Psoas muscle (tissue), 8 donors: ENCODE results near the gene INVS. TPM values are rescaled to one million over a fixed set of nuclear protein-coding genes. Genes with fewer than 3 reads are reported as not detected.
"Not testable (repeated sequence)": the region's sequence is repeated elsewhere in the genome, so short reads cannot be mapped to it uniquely, and the experiment has no call there.

Experiments
- ATAC-seq, 4 donors: fragments of 200-7000 bp; cut with Tn5 transposase; one replicate each; pipeline ENCODE4 v1.9.1; 2020; ENCODE audit warnings: moderate library complexity in 3 of 4, mild to moderate bottlenecking in 2 of 4
- DNase-seq, 2 donors: peaks; one replicate each; pipeline ENCODE4 v3.0.0-alpha.2; 2020
- H3K27ac ChIP-seq: fragments of 200-600 bp; one replicate; pipeline ENCODE4 v1.8.0; 2022
- H3K27me3 ChIP-seq, 3 donors: fragments of 200-600 bp in 1 of 3; one replicate each; pipeline versions ENCODE4 v1.6.1 to v1.8.0; 2013 to 2022; ENCODE audit warnings: low read length in 2 of 3, mild to moderate bottlenecking in 2 of 3, moderate library complexity in 1 of 3; ENCODE audit not compliant: insufficient read depth in 3 of 3
- H3K36me3 ChIP-seq, 2 donors: fragments of 200-600 bp in 1 of 2; one replicate each; pipeline versions ENCODE4 v1.6.1 to v1.8.0; 2013 to 2022; ENCODE audit warnings: low read depth in 1 of 2, mild to moderate bottlenecking in 1 of 2, moderate library complexity in 1 of 2; ENCODE audit not compliant: insufficient read depth in 1 of 2
- H3K4me1 ChIP-seq: fragments of 200-600 bp; one replicate; pipeline ENCODE4 v1.8.0; 2022
- H3K4me3 ChIP-seq: fragments of 200-600 bp; one replicate; pipeline ENCODE4 v1.8.0; 2022; ENCODE audit warnings: mild to moderate bottlenecking
- H3K9me3 ChIP-seq: fragments of 200-600 bp; one replicate; pipeline ENCODE4 v1.8.0; 2022
- WGBS, 3 donors: extraction: QIAGEN DNeasy Blood & Tissue Kit; methylation state at CpG; one replicate each; pipeline versions ENCODE4 v1.1.6 to v1.1.7; 2013; 5-methylcytosine and 5-hydroxymethylcytosine counted together
- intact Hi-C, 2 donors: fragments of 100-400 bp; cut with DNase I; formaldehyde crosslinking; loops; one replicate each; pipeline versions ENCODE4 v1.11.0 to v1.14.2; 2022
- polyA plus RNA-seq, 3 donors: library from polyadenylated mRNA; stranded (reverse); fragments of 200-250 nt; gene quantifications; one replicate each; pipeline ENCODE4 v1.2.3, GENCODE V29; 2013
- total RNA-seq, 4 donors: library from RNA; stranded (reverse); fragmentation: NEBNext Ultra II Directional in 2 of 4; extraction: Animal tissue kit (Norgen Biotek cat#: 25700) in 2 of 4; gene quantifications; one replicate each; pipeline versions ENCODE4 v1.2.1 to v1.2.4, GENCODE V29; 2021 to 2023
- TF ChIP-seq, protein P1 (sequence below): fragments of 200-600 bp; IDR thresholded peaks from one replicate; pipeline ENCODE4 v1.8.0; 2022; ENCODE audit warnings: antibody characterized with exemption
- donor health status: healthy with polysubstance abuse.
- donor health status: DM: no; HTN: no; CAD: no; lungs with moderate emphysema.
- donor health status: Bipolar disorder and iron deficiency.
- donor health status: healthy.
- donor health status: DM: yes; HTN: yes; CAD: no.
- donor health status: DM: no; HTN: no; CAD: no.
- donor health status: DM: no; HTN: no; CAD: no.
- donor health status: DM: yes; HTN: yes; CAD: no.

INVS gene
- total and polyA plus RNA-seq, 7 donors, result 1.6 to 7.3 (median 5.7) TPM

DNA sequence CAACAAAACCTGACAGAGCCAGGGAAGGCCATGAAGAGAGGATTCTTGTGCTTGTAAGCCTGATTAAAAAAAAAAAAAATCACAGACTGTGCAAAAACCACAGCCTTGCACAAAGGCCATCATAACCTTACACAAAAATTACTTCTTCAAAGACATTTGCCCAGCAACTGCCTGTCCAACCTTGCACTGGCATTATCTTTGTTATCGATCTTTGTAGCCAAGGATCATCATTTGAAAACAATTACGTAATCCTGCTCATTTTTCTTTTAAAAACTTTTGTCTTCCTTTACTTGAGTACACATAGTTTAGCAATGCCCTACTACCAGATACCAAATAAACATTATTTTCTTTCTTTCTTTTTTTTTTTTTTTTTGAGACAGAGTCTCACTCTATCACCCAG lies 128.6 kb downstream of the INVS start:
- H3K9me3 ChIP-seq, result peaks cover 10% of the 10 kb centered on the region
- H3K27ac ChIP-seq, result no peak overlapping the region
- ATAC-seq, result no peak
- H3K4me1 ChIP-seq, result no peaks in the 10 kb centered on the region
- H3K27me3 ChIP-seq, result no peaks in the 10 kb centered on the region
- intact Hi-C loops, result no loop called here
- no peak overlapping the region for H3K4me3 ChIP-seq
- WGBS, 3 donors, result 94 to 98% (median 95%) methylated on average over 2 of the region's 2 CpGs
- TF ChIP-seq, protein P1, sequence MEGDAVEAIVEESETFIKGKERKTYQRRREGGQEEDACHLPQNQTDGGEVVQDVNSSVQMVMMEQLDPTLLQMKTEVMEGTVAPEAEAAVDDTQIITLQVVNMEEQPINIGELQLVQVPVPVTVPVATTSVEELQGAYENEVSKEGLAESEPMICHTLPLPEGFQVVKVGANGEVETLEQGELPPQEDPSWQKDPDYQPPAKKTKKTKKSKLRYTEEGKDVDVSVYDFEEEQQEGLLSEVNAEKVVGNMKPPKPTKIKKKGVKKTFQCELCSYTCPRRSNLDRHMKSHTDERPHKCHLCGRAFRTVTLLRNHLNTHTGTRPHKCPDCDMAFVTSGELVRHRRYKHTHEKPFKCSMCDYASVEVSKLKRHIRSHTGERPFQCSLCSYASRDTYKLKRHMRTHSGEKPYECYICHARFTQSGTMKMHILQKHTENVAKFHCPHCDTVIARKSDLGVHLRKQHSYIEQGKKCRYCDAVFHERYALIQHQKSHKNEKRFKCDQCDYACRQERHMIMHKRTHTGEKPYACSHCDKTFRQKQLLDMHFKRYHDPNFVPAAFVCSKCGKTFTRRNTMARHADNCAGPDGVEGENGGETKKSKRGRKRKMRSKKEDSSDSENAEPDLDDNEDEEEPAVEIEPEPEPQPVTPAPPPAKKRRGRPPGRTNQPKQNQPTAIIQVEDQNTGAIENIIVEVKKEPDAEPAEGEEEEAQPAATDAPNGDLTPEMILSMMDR, result no peak
- DNase-seq, result no peak
- H3K36me3 ChIP-seq, result peaks cover 0 to 45% of the 10 kb centered on the region in 2 donors

DNA sequence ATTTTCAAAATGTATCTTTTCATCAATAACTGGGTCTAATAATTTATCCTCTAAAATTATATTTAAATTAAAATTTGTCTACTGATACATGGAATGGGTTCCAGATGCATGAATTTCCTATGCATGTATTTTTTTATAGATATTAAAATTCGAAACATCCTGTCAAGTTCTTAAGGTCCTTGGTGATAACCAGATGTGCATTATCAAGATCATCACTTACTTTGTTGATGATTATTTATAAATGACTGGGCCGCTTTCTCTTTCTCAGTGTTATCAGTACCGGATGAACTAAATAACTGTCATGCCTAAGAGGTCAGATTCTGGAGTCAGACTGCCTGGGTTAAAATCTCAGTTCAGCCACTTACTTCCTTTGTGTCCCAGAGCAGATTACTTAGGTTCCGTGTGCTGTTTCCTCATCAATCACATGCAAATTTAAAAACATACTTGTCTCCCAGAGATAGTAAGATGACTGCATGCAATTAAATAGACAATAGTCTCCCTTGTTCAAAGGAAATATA lies 129.4 kb downstream of the INVS start:
- DNase-seq (no peak), ATAC-seq (no peak)
- H3K9me3 ChIP-seq, result peaks cover 13% of the 10 kb centered on the region
- no peak overlapping the region for H3K4me3 ChIP-seq
- TF ChIP-seq, protein P1, result no peak
- peaks cover 0 to 45% of the 10 kb centered on the region in 2 donors for H3K36me3 ChIP-seq
- intact Hi-C loops, result no loop called here
- H3K27ac ChIP-seq, result no peak overlapping the region
- WGBS, 3 donors, result 70 to 83% (median 70%) methylated on average over 4 of the region's 4 CpGs
- H3K4me1 ChIP-seq, result no peaks in the 10 kb centered on the region
- no peaks in the 10 kb centered on the region for H3K27me3 ChIP-seq

DNA sequence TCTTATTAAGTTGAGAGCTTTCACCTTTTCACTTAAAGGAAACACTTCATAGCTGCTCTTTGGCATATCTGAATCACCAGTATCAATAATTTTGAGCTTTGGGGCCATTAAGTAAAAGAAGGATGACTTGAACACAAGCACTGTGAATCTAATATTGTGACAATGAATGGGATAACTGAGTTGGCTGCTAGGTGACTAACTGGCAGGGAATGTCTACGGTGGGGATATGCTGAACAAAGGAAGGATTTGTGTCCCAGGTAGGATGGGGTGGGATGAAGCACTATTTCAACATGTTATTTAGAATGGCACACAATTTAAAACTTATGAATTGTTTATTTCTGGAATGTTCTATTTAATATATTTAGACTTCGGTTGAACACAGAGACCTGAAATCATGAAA lies 130.1 kb downstream of the INVS start:
- Histone ChIP-seq H3K4me1 (no peaks in the 10 kb centered on the region), H3K4me3 (no peak overlapping the region), H3K27ac (no peak overlapping the region), H3K9me3 (peaks cover 13% of the 10 kb centered on the region), H3K36me3 (peaks cover 0 to 45% of the 10 kb centered on the region in 2 donors), H3K27me3 (no peaks in the 10 kb centered on the region)
- TF ChIP-seq, protein P1, result no peak
- WGBS, 3 donors, result 89 to 97% (median 93%) methylated on average over 2 of the region's 2 CpGs
- no peak for DNase-seq
- intact Hi-C loops, result no loop called here
- no peak for ATAC-seq

DNA sequence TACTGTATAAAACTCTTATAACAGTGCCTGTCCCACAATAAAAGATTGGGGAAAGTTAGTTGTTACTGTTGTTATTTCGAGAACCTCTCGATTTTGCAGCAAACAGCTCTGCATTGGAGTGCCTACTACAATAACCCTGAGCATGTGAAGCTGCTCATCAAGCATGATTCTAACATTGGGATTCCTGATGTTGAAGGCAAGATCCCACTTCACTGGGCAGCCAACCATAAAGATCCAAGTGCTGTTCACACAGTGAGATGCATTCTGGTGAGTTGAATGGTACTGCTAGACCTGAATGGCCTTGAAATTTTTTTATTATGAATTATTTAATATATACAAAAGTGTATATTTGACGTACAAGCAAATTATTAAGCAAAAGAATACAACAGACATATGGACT lies 130.5 kb downstream of the INVS start:
- 93 to 99% (median 95%) methylated on average over 3 of the region's 3 CpGs for WGBS, 3 donors

DNA sequence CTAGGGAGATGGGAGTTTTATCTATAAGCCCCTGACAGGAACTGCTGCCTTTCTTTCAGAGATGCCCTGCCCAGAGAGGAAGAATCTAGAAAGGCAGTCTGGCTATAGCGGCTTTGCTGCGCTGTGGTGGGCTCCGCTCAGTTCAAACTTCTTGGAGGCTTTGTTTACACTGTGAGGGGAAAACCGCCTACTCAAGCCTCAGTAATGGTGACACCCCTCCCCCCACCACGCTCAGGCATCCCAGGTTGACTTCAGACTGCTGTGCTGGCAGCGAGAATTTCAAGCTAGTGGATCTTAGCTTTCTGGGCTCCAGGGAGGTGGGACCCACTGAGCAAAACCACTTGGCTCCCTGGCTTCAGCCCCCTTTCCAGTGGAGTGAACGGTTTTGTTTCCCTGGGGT lies 137.9 kb downstream of the INVS start:
- H3K4me3 ChIP-seq, ATAC-seq, H3K4me1 ChIP-seq, H3K27me3 ChIP-seq, DNase-seq, H3K9me3 ChIP-seq, intact Hi-C loops, H3K27ac ChIP-seq: not testable (repeated sequence)
- whole genome bisulfite sequencing, 3 donors, result 94 to 99% (median 95%) methylated on average over 7 of the region's 7 CpGs
- peaks cover 0 to 18% of the 10 kb centered on the region in 2 donors for H3K36me3 ChIP-seq

More for the DNA sequence above, 130.5 kb downstream of the INVS start:
- no peak for DNase-seq
- H3K27me3 ChIP-seq, result no peaks in the 10 kb centered on the region
- no peak for ATAC-seq
- H3K9me3 ChIP-seq, result peaks cover 13% of the 10 kb centered on the region
- peaks cover 0 to 45% of the 10 kb centered on the region in 2 donors for H3K36me3 ChIP-seq
- H3K4me3 ChIP-seq, result no peak overlapping the region
- H3K27ac ChIP-seq, result no peak overlapping the region
- TF ChIP-seq, protein P1, result no peak
- intact Hi-C loops, result no loop called here
- no peaks in the 10 kb centered on the region for H3K4me1 ChIP-seq
